Mesodermal cell (in vitro differentiated cells): ENCODE data around the gene CSNK1E.

ENCODE experiments used
- H3K27ac ChIP-seq: 2 replicates; pipeline ENCODE4 v1.7.0; 2013; ENCODE audit warnings: mild to moderate bottlenecking, low read depth, low read length, moderate library complexity; ENCODE audit not compliant: severe bottlenecking
- H3K36me3 ChIP-seq: 2 replicates; pipeline ENCODE4 v1.7.1; 2013; ENCODE audit warnings: mild to moderate bottlenecking, low read length, moderate library complexity; ENCODE audit not compliant: control insufficient read depth, insufficient read depth
- H3K4me1 ChIP-seq: one replicate; pipeline ENCODE4 v1.7.1; 2013; ENCODE audit warnings: mild to moderate bottlenecking, low read length; ENCODE audit not compliant: insufficient read depth, control insufficient read depth, poor library complexity, severe bottlenecking
- H3K4me3 ChIP-seq: 2 replicates; pipeline ENCODE4 v1.7.0; 2013; ENCODE audit warnings: low read length, control low read depth, mild to moderate bottlenecking; ENCODE audit not compliant: insufficient read depth, poor library complexity, severe bottlenecking; ENCODE audit errors: extremely low read depth
- H3K9me3 ChIP-seq: 2 replicates; pipeline ENCODE4 v1.7.1; 2013; ENCODE audit warnings: mild to moderate bottlenecking, low read length, moderate library complexity; ENCODE audit not compliant: control insufficient read depth
- WGBS, 2 experiments: methylation state at CpG; one replicate each; pipeline ENCODE4 v1.1.5; 2013; ENCODE audit warnings: missing lambda C conversion rate in 2 of 2; ENCODE audit not compliant: insufficient coverage in 2 of 2; 5-methylcytosine and 5-hydroxymethylcytosine counted together

CSNK1E gene

DNA sequence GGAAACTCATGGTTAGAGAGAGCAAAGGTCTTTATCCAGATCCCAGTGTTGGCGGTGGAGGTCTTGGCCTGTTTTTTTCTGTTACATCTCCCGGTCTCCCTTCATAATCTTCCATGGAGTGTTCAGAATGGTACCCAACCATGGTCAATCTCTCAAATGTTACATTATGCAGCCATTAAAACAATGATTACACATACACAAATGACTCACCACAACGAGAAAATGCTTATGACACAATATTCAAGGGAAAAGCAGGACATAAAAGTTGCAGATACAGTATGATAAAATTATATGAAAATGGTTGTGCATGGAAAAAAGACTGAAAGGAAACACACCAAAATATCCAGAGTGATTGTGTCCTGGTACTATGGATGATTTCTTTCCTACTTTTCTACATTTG is 17.8 kb upstream of the CSNK1E start:
- Histone ChIP-seq H3K27ac (no peak overlapping the region), H3K9me3 (no peaks in the 10 kb centered on the region), H3K36me3 (no peaks in the 10 kb centered on the region), H3K4me1 (no peaks in the 10 kb centered on the region), H3K4me3 (no peak overlapping the region)
- 80 to 100% methylated on average over 1 to 2 of the region's 3 CpGs for WGBS, 2 experiments

DNA sequence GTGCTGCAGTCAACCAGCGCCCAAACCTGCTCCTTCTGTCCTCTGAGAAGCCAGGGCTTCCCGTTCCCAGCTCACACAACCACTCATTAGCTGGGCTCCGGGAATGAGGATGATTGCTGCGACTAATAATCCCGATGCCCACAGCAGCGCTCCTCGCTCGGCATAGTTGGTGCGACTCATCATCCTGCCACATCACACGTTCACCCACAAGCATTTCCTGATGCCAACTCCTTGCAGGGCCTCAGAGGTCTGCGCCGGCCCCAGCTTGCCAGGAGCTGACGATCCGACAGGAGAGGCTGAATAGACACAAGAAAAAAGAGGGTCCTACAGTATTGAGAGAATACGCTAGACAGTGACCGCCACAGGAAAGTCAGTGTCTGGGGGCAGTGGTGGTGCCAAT is 10.6 kb upstream of the CSNK1E start:
- Histone ChIP-seq H3K9me3 (no peaks in the 10 kb centered on the region), H3K36me3 (no peaks in the 10 kb centered on the region), H3K4me3 (no peak overlapping the region), H3K4me1 (peaks cover 17% of the 10 kb centered on the region), H3K27ac (no peak overlapping the region)
- WGBS, 2 experiments, result 90 to 95% methylated on average over 14 to 15 of the region's 16 CpGs

GRCh38 chr22:38327396-38327795 is 10.2 kb upstream of the CSNK1E start:
- Histone ChIP-seq H3K36me3 (no peaks in the 10 kb centered on the region), H3K9me3 (no peaks in the 10 kb centered on the region), H3K27ac (no peak overlapping the region), H3K4me1 (peaks cover 17% of the 10 kb centered on the region), H3K4me3 (no peak overlapping the region)
- 89 to 100% methylated on average over 3 to 6 of the region's 7 CpGs for WGBS, 2 experiments

DNA sequence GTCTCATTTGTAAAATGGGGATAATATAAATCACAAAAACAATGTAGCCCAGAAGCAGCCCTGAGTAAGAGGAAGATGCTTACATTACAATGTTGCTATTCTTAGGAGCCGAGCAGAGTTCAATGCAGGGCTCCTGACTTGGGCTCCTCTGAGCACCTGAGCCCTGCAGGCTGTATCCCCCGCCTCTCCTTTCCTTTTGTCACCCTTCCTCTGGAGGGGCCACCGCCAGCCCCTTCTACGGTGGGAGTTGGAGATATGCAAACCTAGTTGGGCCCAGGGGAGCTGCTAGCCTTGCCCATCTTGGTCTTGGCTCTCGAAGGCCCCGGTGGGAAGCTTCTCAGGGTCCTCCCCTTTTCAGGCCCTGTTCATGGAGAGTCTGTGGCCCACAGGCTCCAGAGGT is 8.4 kb upstream of the CSNK1E start:
- H3K9me3 ChIP-seq, result no peaks in the 10 kb centered on the region
- no peaks in the 10 kb centered on the region for H3K36me3 ChIP-seq
- 33 to 56% methylated on average over 4 to 6 of the region's 6 CpGs for WGBS, 2 experiments

DNA sequence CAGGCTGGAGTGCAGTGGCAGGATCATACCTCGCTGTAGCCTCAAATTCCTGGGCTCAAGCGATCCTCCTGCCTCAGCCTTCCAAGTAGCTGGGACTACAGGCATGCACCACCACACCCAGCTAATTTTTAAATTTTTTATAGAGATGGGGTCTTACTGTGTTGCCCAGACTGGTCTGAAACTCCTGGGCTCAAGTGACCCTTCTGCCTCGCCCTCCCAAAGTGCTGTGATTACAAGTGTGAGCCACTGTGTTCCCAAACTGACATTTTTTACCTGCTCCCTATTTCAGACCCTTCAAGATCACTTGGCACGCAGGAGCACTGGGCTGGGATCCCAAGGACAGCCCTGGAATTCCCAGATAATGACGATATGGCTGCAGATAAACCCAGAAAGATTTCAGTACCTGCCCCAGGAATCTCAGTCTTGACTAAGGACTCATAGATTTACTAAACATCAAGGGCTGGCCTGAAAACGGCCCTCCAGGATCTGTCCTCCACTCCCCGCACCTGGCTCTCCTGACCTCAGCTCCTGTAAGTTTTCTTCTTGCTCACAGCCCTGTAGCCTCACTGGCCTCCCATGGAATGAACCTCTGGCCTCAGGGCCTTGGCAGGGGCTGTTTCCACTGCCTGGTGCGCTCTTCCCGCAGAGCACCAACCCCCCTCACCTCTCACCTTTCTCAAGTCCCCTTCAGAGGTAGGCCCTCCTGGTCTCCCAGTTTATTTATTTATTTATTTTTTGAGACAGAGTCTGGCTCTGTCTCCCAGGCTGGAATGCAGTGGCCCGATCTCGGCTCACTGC is 3.6 kb upstream of the CSNK1E start:
- Histone ChIP-seq H3K36me3 (no peaks in the 10 kb centered on the region), H3K27ac (no peak overlapping the region), H3K4me1 (peaks cover 23% of the 10 kb centered on the region), H3K9me3 (no peaks in the 10 kb centered on the region), H3K4me3 (no peak overlapping the region)
- 91 to 92% methylated on average over 7 to 9 of the region's 11 CpGs for WGBS, 2 experiments

More for the DNA sequence above, 8.4 kb upstream of the CSNK1E start:
- Histone ChIP-seq H3K27ac (no peak overlapping the region), H3K4me3 (no peak overlapping the region), H3K4me1 (peaks cover 17% of the 10 kb centered on the region)

GRCh38 chr22:38318792-38319773 is 1.9 kb upstream of the CSNK1E start:
- Histone ChIP-seq H3K36me3 (peaks cover 3% of the 10 kb centered on the region), H3K27ac (peak overlapping the region; percentile 92), H3K4me1 (peaks cover 24% of the 10 kb centered on the region), H3K4me3 (no peak overlapping the region), H3K9me3 (no peaks in the 10 kb centered on the region)
- whole genome bisulfite sequencing, 2 experiments, result 84 to 96% methylated on average over 8 to 11 of the region's 14 CpGs

- Histone ChIP-seq H3K9me3 (no peaks in the 10 kb centered on the region), H3K27ac (peak overlapping the region; percentile 92), H3K4me1 (peaks cover 31% of the 10 kb centered on the region), H3K4me3 (peak overlapping the region; percentile 47), H3K36me3 (peaks cover 11% of the 10 kb centered on the region)
- WGBS, 2 experiments, result 33 to 36% methylated on average over 15 to 18 of the region's 18 CpGs
These were observed 922 bp upstream of the CSNK1E start for GRCh38 chr22:38317995-38318715.

- Histone ChIP-seq H3K9me3 (no peaks in the 10 kb centered on the region), H3K4me3 (peak overlapping the region; percentile 83), H3K36me3 (peaks cover 24% of the 10 kb centered on the region), H3K27ac (peak overlapping the region; percentile 97), H3K4me1 (peaks cover 37% of the 10 kb centered on the region)
- WGBS, 2 experiments, result 0% methylated on average over 19 to 20 of the region's 52 CpGs
These were observed 690 bp downstream of the CSNK1E start for GRCh38 chr22:38316364-38317121.

DNA sequence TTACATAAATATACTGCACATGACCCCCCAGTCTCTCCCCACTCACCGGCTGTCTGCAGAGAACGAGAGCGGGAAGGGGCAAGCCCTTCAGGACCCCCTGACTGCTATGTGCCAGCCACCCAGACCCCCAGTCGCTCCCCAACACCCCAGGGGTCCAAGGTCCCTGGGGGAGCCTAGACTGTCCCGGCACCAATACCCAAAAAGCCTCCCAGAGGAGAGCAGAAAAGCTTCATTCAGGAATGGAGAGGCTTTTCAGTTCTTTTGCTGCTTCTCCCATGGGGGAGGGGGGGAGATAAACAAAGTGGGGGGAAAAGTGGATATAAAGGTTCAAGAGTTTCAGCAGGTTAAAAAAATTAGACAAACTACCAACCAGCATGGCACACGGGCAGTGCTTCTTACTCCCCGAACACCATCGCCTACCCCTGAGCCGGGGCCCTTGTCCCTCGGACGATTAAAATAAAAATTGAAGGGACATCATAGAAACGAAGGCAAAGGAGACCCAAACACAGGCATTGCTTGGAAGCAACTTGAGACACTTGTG is 1.3 kb downstream of the CSNK1E start:
- Histone ChIP-seq H3K4me3 (peak overlapping the region; percentile 83), H3K9me3 (no peaks in the 10 kb centered on the region), H3K36me3 (peaks cover 30% of the 10 kb centered on the region), H3K27ac (peak overlapping the region; percentile 97), H3K4me1 (peaks cover 43% of the 10 kb centered on the region)
- 4 to 13% methylated on average over 3 of the region's 12 CpGs for WGBS, 2 experiments
